ENCODE data around the gene KLHDC4. TPM values are rescaled to one million over a fixed set of nuclear protein-coding genes. Genes with fewer than 3 reads are reported as not detected.

Gene KLHDC4
- total and polyA plus RNA-seq, 8 donors: 25.5 to 119 (median 43.5) TPM

- intact Hi-C loops (cut with DNase I; ENCODE audit: low total_unique reads): no loop called here
- WGBS, 5 donors: 93 to 97% (median 95%) methylated on average over 9 to 12 of the region's 12 CpGs
- Histone ChIP-seq H3K27ac (no peak overlapping the region), H3K9me3 (no peaks in the 10 kb centered on the region), H3K27me3 (no peaks in the 10 kb centered on the region), H3K36me3 (peaks cover 24 to 90% (median 89%) of the 10 kb centered on the region in 4 donors), H3K4me3 (no peak overlapping the region), H3K4me1 (peaks cover 0 to 12% (median 10%) of the 10 kb centered on the region in 4 donors)
- no peak for TF ChIP-seq POLR2A (IDR thresholded peaks at IDR 0.05)
- no peak for TF ChIP-seq EP300 (IDR thresholded peaks at IDR 0.05)
- TF ChIP-seq POLR2AphosphoS5 (IDR thresholded peaks at IDR 0.05): no peak
- no peak for TF ChIP-seq CTCF (IDR thresholded peaks at IDR 0.05)
- no peak for DNase-seq
Measured at GRCh38 chr16:87710887-87711286, 54.9 kb downstream of the KLHDC4 start.

- Histone ChIP-seq H3K4me1 (peaks cover 0 to 22% (median 15%) of the 10 kb centered on the region in 4 donors), H3K9me3 (no peaks in the 10 kb centered on the region), H3K36me3 (peaks cover 24 to 83% (median 77%) of the 10 kb centered on the region in 4 donors), H3K4me3 (no peak overlapping the region), H3K27ac (no peak overlapping the region), H3K27me3 (no peaks in the 10 kb centered on the region)
- no peak for DNase-seq
- 93 to 98% (median 96%) methylated on average over 8 to 12 of the region's 12 CpGs for WGBS, 5 donors
- TF ChIP-seq CTCF (IDR thresholded peaks at IDR 0.05) (no peak), POLR2AphosphoS5 (IDR thresholded peaks at IDR 0.05) (no peak), POLR2A (IDR thresholded peaks at IDR 0.05) (no peak), EP300 (IDR thresholded peaks at IDR 0.05) (no peak)
- intact Hi-C loops (cut with DNase I; ENCODE audit: low total_unique reads): no loop called here
Measured at GRCh38 chr16:87709677-87710076, 56.1 kb downstream of the KLHDC4 start.

- intact Hi-C loops (cut with DNase I; ENCODE audit: low total_unique reads): no loop called here
- Histone ChIP-seq H3K36me3 (peaks cover 21 to 83% (median 72%) of the 10 kb centered on the region in 4 donors), H3K4me3 (no peak overlapping the region), H3K9me3 (no peaks in the 10 kb centered on the region), H3K27ac (no peak overlapping the region), H3K4me1 (peaks cover 0 to 22% (median 15%) of the 10 kb centered on the region in 4 donors), H3K27me3 (no peaks in the 10 kb centered on the region)
- DNase-seq: no peak
- 89 to 96% (median 94%) methylated on average over 14 to 49 of the region's 49 CpGs for WGBS, 5 donors
- no peak for TF ChIP-seq POLR2AphosphoS5 (IDR thresholded peaks at IDR 0.05)
Measured at GRCh38 chr16:87708881-87709638, 56.7 kb downstream of the KLHDC4 start.

GRCh38 chr16:87707714-87708580, 57.8 kb downstream of the KLHDC4 start:
- no peak for DNase-seq
- Histone ChIP-seq H3K9me3 (no peaks in the 10 kb centered on the region), H3K4me3 (no peak overlapping the region), H3K27me3 (no peaks in the 10 kb centered on the region), H3K36me3 (peaks cover 19 to 83% (median 72%) of the 10 kb centered on the region in 4 donors), H3K4me1 (peaks cover 0 to 22% (median 15%) of the 10 kb centered on the region in 4 donors), H3K27ac (no peak overlapping the region)
- TF ChIP-seq CTCF (IDR thresholded peaks at IDR 0.05) (no peak), POLR2A (IDR thresholded peaks at IDR 0.05) (no peak), EP300 (IDR thresholded peaks at IDR 0.05) (no peak), POLR2AphosphoS5 (IDR thresholded peaks at IDR 0.05) (no peak)
- 90 to 93% (median 92%) methylated on average over 45 of the region's 45 CpGs for WGBS, 5 donors
- intact Hi-C loops (cut with DNase I; ENCODE audit: low total_unique reads): no loop called here
